ENCODE data around the gene TRIOBP. TPM values are rescaled to one million over a fixed set of nuclear protein-coding genes. Genes with fewer than 3 reads are reported as not detected.

TRIOBP gene
- total RNA-seq, 1 donor from 2014 or later: 40.6 TPM

DNA sequence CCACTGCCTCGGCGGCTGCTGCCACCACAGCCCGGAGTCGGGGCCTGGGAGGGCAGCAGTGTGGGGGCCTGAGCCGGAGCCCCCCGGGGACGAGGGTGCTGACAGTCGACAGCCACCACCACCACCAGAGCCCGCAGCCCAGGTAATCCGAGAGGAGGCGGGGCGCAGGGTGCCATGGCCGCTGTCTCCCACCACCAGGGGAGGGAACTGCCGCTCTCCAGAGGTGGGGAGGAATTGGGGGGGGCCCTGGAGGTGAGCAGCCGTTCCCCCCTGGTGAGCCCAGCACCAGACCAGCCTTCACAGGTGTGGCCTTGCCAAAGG, 12.6 kb downstream of the TRIOBP start:
- H3K27ac ChIP-seq (ENCODE audit: low read depth, low read length): no peak overlapping the region
- TF ChIP-seq, protein P1, sequence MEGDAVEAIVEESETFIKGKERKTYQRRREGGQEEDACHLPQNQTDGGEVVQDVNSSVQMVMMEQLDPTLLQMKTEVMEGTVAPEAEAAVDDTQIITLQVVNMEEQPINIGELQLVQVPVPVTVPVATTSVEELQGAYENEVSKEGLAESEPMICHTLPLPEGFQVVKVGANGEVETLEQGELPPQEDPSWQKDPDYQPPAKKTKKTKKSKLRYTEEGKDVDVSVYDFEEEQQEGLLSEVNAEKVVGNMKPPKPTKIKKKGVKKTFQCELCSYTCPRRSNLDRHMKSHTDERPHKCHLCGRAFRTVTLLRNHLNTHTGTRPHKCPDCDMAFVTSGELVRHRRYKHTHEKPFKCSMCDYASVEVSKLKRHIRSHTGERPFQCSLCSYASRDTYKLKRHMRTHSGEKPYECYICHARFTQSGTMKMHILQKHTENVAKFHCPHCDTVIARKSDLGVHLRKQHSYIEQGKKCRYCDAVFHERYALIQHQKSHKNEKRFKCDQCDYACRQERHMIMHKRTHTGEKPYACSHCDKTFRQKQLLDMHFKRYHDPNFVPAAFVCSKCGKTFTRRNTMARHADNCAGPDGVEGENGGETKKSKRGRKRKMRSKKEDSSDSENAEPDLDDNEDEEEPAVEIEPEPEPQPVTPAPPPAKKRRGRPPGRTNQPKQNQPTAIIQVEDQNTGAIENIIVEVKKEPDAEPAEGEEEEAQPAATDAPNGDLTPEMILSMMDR (IDR thresholded peaks at IDR 0.05; ENCODE audit: insufficient read depth, low read depth, low read length): no peak
- TF ChIP-seq EZH2 (IDR thresholded peaks at IDR 0.05; ENCODE audit: insufficient read depth, low read length): no peak
- no peaks in the 10 kb centered on the region for H4K20me1 ChIP-seq (ENCODE audit: insufficient read depth, low read length)
- Mint-ChIP-seq H3K4me3 (ENCODE audit: unreplicated experiment) (no peak overlapping the region), H3K4me1 (ENCODE audit: low read depth, unreplicated experiment) (no peaks in the 10 kb centered on the region), H3K27me3 (ENCODE audit: low read depth, unreplicated experiment) (no peaks in the 10 kb centered on the region), H3K9me3 (ENCODE audit: unreplicated experiment) (no peaks in the 10 kb centered on the region), H3K36me3 (ENCODE audit: low read depth, unreplicated experiment) (peaks cover 18% of the 10 kb centered on the region), H3K27ac (ENCODE audit: unreplicated experiment) (no peak overlapping the region)
- H3K9ac ChIP-seq (ENCODE audit: low read length): no peak overlapping the region
- no peak overlapping the region for H3K4me2 ChIP-seq (ENCODE audit: low read length)
- DNase-seq (ENCODE audit: low read depth) (no peak), FAIRE-seq (no peak)
- H3K4me1 ChIP-seq (ENCODE audit: insufficient read depth, low read length): no peaks in the 10 kb centered on the region
- H2AFZ ChIP-seq (ENCODE audit: low read depth, low read length): no peak overlapping the region
- H3K36me3 ChIP-seq (ENCODE audit: insufficient read depth, low read length): no peaks in the 10 kb centered on the region
- no peaks in the 10 kb centered on the region for H3K27me3 ChIP-seq (ENCODE audit: insufficient read depth, low read length)
- H3K9me3 ChIP-seq (ENCODE audit: insufficient read depth, low read depth, low read length): no peaks in the 10 kb centered on the region
- H3K4me3 ChIP-seq (ENCODE audit: insufficient read depth, low read depth, low read length): no peak overlapping the region
- H3K79me2 ChIP-seq (ENCODE audit: insufficient read depth, low read length): no peaks in the 10 kb centered on the region

DNA sequence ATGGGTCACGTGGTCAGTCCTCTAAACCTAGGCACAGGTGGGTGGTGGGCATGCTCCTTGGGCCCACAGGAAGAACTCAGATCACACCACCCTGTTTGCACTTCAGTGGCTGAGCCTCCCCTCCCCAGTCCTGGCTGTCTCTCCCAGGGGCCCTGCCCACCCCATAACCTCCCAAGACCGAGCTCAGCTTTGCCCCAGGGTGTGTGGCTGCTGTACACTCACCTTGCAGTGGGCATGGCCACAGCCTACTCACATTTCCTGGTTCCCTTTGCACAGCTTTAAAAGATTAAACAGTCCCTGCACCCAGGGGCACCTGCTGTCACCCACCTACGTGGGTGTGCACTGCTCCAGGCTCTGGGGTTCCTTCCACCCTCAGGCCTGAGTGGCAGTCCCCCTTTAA, 13.8 kb downstream of the TRIOBP start:
- Mint-ChIP-seq H3K36me3 (ENCODE audit: low read depth, unreplicated experiment) (peaks cover 15% of the 10 kb centered on the region), H3K4me3 (ENCODE audit: unreplicated experiment) (no peak overlapping the region), H3K27me3 (ENCODE audit: low read depth, unreplicated experiment) (no peaks in the 10 kb centered on the region), H3K4me1 (ENCODE audit: low read depth, unreplicated experiment) (no peaks in the 10 kb centered on the region), H3K27ac (ENCODE audit: unreplicated experiment) (no peak overlapping the region), H3K9me3 (ENCODE audit: unreplicated experiment) (no peaks in the 10 kb centered on the region)
- H3K36me3 ChIP-seq (ENCODE audit: insufficient read depth, low read length): no peaks in the 10 kb centered on the region
- H3K9ac ChIP-seq (ENCODE audit: low read length): no peak overlapping the region
- no peaks in the 10 kb centered on the region for H3K9me3 ChIP-seq (ENCODE audit: insufficient read depth, low read depth, low read length)
- H3K27me3 ChIP-seq (ENCODE audit: insufficient read depth, low read length): no peaks in the 10 kb centered on the region
- H3K79me2 ChIP-seq (ENCODE audit: insufficient read depth, low read length): no peaks in the 10 kb centered on the region
- no peak overlapping the region for H3K4me2 ChIP-seq (ENCODE audit: low read length)
- no peaks in the 10 kb centered on the region for H4K20me1 ChIP-seq (ENCODE audit: insufficient read depth, low read length)
- no peak for TF ChIP-seq EZH2 (IDR thresholded peaks at IDR 0.05; ENCODE audit: insufficient read depth, low read length)
- TF ChIP-seq, protein P1 (IDR thresholded peaks at IDR 0.05; ENCODE audit: insufficient read depth, low read depth, low read length): no peak
- no peak for FAIRE-seq
- DNase-seq (ENCODE audit: low read depth): no peak
- no peak overlapping the region for H3K27ac ChIP-seq (ENCODE audit: low read depth, low read length)
- no peak overlapping the region for H2AFZ ChIP-seq (ENCODE audit: low read depth, low read length)
- no peak overlapping the region for H3K4me3 ChIP-seq (ENCODE audit: insufficient read depth, low read depth, low read length)
- no peaks in the 10 kb centered on the region for H3K4me1 ChIP-seq (ENCODE audit: insufficient read depth, low read length)

DNA sequence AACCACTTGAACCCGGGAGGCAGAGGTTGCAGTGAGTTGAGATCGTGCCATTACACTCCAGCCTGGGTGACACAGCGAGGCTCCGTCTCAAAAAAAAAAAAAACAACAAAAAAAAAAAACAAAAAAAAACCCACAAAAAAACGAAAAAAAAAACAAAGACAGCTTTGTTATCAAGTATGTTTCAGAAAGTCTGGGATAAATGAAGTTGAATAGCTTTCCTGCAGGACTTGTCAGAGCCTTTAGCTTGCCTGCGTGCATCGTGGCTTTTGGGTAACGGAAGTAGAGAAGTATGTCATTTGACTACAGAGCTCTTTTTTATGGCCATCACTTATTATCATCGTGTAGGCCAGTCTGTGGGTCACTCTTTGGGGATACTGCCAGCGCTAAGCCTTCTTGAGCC, 14.6 kb downstream of the TRIOBP start:
- Histone ChIP-seq H3K79me2 (ENCODE audit: insufficient read depth, low read length) (no peaks in the 10 kb centered on the region), H3K4me2 (ENCODE audit: low read length) (no peak overlapping the region), H3K27me3 (ENCODE audit: insufficient read depth, low read length) (no peaks in the 10 kb centered on the region), H3K4me3 (ENCODE audit: insufficient read depth, low read depth, low read length) (no peak overlapping the region), H3K27ac (ENCODE audit: low read depth, low read length) (no peak overlapping the region), H4K20me1 (ENCODE audit: insufficient read depth, low read length) (no peaks in the 10 kb centered on the region), H3K36me3 (ENCODE audit: insufficient read depth, low read length) (no peaks in the 10 kb centered on the region), H3K9ac (ENCODE audit: low read length) (no peak overlapping the region), H2AFZ (ENCODE audit: low read depth, low read length) (no peak overlapping the region), H3K4me1 (ENCODE audit: insufficient read depth, low read length) (no peaks in the 10 kb centered on the region), H3K9me3 (ENCODE audit: insufficient read depth, low read depth, low read length) (no peaks in the 10 kb centered on the region)
- no peak for FAIRE-seq
- no peak overlapping the region for H3K4me3 Mint-ChIP-seq (ENCODE audit: unreplicated experiment)
- DNase-seq (ENCODE audit: low read depth): no peak
- H3K4me1 Mint-ChIP-seq (ENCODE audit: low read depth, unreplicated experiment): no peaks in the 10 kb centered on the region
- H3K27ac Mint-ChIP-seq (ENCODE audit: unreplicated experiment): no peak overlapping the region
- H3K36me3 Mint-ChIP-seq (ENCODE audit: low read depth, unreplicated experiment): peaks cover 10% of the 10 kb centered on the region
- H3K27me3 Mint-ChIP-seq (ENCODE audit: low read depth, unreplicated experiment): no peaks in the 10 kb centered on the region
- TF ChIP-seq, protein P1 (IDR thresholded peaks at IDR 0.05; ENCODE audit: insufficient read depth, low read depth, low read length): no peak
- TF ChIP-seq EZH2 (IDR thresholded peaks at IDR 0.05; ENCODE audit: insufficient read depth, low read length): no peak
- no peaks in the 10 kb centered on the region for H3K9me3 Mint-ChIP-seq (ENCODE audit: unreplicated experiment)

Measured in astrocyte (in vitro differentiated cells and primary cell).